ENCODE measurements around the gene GNB1. TPM values are rescaled to one million over a fixed set of nuclear protein-coding genes. Genes with fewer than 3 reads are reported as not detected.
"Not testable (repeated sequence)": the region's sequence is repeated elsewhere in the genome, so short reads cannot be mapped to it uniquely, and the experiment has no call there.

GNB1 gene
- total RNA-seq, 1 donor from 2014 or later: 170 TPM

DNA sequence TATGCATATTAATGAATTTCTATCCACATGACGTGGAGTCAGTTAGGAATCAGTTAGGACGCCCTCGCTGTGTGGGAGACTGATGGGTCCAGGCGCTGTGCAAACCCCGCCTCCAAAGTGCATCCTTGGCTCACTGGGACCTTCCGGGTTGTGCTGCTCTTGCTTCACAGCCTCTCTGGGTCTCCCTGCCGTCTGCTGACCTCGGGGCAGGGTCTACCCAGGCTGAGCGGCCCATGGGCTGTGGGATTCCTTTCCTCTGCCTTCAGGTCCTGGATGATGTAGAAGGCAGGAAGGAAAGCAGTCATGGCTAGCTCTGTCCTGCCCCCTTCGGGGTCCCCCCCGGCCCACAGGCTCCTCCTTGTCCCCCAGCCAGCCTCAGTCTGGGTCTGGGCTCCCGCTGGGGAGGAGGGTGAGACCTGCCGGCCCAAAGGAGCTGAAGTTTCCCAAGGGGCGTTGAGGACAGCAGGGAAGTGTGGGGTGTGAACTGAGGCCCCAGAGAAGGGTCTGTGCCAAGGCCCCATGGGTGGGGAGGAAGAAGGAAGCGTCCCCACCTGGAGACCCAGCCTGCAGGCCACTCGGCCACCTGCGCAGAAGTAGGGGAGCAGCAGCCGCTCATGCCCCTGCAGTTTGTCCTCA is 142.1 kb downstream of the GNB1 start:
- H3K4me3 ChIP-seq: no peak overlapping the region
- no peak overlapping the region for H3K27ac ChIP-seq
- H3K27me3 ChIP-seq: no peaks in the 10 kb centered on the region
- H3K36me3 ChIP-seq: peaks cover 16 to 18% of the 10 kb centered on the region in 2 donors
- H3K4me1 ChIP-seq: no peaks in the 10 kb centered on the region
- no peaks in the 10 kb centered on the region for H3K9me3 ChIP-seq
- TF ChIP-seq, protein P1, sequence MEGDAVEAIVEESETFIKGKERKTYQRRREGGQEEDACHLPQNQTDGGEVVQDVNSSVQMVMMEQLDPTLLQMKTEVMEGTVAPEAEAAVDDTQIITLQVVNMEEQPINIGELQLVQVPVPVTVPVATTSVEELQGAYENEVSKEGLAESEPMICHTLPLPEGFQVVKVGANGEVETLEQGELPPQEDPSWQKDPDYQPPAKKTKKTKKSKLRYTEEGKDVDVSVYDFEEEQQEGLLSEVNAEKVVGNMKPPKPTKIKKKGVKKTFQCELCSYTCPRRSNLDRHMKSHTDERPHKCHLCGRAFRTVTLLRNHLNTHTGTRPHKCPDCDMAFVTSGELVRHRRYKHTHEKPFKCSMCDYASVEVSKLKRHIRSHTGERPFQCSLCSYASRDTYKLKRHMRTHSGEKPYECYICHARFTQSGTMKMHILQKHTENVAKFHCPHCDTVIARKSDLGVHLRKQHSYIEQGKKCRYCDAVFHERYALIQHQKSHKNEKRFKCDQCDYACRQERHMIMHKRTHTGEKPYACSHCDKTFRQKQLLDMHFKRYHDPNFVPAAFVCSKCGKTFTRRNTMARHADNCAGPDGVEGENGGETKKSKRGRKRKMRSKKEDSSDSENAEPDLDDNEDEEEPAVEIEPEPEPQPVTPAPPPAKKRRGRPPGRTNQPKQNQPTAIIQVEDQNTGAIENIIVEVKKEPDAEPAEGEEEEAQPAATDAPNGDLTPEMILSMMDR (IDR thresholded peaks at IDR 0.05): no peak
- intact Hi-C loops (cut with DNase I): loop anchor here (10.0 kb wide), 1 partner anchor 54 kb away; the partner anchor contains the start of gene SLC35E2B
- DNase-seq (ENCODE audit: low spot score in 2 of 2): no peak

DNA sequence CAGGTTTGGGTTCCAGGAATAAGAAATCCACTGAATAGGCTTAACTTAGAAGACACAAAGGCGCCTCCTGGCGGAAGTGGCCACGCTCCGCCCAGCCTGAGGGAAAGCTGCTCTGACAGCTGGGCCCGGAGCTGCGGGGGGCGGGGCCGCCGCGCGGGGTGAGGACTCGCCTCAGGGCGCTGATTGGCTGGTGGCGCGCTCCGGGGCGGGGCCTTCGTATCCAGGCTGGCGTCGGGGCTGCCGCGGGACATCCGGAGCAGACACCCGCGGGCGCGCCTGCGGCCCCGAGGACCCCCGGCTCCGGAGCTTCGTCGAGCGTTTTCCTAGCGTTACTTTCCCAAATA is 144.3 kb downstream of the GNB1 start:
- not testable (repeated sequence) for H3K27me3 ChIP-seq; H3K9me3 ChIP-seq; DNase-seq (ENCODE audit: low spot score in 2 of 2); H3K36me3 ChIP-seq; H3K4me1 ChIP-seq
- Histone ChIP-seq H3K27ac (peak overlapping the region; percentile 95 to 96), H3K4me3 (peak overlapping the region; percentile 60 to 77)
- intact Hi-C loops (cut with DNase I): loop anchor here (10.0 kb wide), 1 partner anchor 52 kb away; the partner anchor contains the start of gene SLC35E2B

DNA sequence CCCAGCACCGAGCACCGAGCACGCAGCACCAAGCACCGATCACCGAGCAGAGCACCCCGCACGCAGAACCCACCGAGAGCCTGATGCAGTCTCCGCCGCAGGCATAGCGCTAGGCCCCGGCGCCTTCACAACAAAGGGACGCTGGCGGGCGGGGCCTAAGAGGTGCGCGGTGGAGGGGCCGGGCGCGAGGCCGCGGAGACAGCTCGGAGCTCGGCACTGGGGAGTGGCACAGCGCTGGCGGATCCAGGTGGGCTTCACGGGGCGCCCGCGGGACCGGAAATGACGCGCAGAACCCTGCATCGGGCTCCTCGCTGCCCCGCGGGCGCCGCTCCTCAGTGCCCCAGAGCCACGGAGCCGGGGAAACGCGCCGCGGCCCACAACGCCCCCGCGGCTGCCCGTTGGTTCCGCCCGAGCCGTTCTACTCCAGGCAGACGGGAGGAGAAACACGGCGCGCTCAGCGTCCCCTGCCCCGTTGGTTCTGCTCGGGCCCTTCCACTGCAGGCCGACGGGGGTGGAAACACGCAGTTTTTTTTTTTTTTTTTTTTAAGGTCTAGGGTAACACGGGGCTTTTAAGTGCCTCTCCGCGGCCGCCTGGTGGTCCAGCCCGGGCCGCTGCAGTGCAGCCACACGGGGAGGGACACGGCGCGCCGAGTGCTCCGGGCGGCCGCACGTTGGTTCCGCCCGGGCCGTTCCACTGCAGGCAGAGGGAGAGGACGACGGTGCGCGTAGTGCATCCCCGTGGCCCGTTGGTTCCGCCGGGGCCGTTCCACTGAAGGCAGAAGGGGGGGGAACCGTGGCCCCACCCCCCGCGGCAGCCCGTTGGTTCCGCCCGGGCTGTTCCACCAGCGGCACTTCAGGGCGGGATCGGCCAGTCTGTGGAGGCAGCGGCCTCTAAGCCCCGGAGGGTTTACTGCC is 145.0 kb downstream of the GNB1 start:
- H3K9me3 ChIP-seq, H3K36me3 ChIP-seq, H3K27me3 ChIP-seq, H3K4me1 ChIP-seq: not testable (repeated sequence)
- Histone ChIP-seq H3K27ac (peak overlapping the region; percentile 95 to 96), H3K4me3 (peak overlapping the region; percentile 60 to 77)
- TF ChIP-seq, protein P1 (IDR thresholded peaks at IDR 0.05): peak in 1 of 3 experiments; percentile 76
- DNase-seq (ENCODE audit: low spot score in 2 of 2): peak; percentile 49 to 91
- intact Hi-C loops (cut with DNase I): loop anchor here (10.0 kb wide), 1 partner anchor 51 kb away; the partner anchor contains the start of gene SLC35E2B

DNA sequence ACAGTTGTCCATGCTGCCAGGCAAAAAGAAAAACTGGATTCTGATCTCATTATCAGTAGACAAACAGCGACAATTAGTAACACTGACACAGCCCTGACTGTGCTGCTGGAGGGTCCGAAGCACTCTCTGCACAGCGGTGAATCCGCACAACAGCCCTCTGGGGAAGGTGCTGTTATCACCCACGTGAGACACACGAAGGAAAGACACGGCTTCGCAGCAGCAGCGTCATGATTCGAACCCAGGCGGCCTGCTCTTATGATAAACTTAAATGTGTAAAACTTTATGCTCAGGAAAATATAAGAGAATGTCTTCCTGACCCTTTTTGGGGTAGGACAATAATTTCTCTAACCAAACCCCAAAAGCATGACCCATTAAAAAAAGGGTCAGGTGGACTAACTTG is 148.4 kb downstream of the GNB1 start:
- H3K9me3 ChIP-seq, H3K4me1 ChIP-seq, H3K4me3 ChIP-seq, H3K27me3 ChIP-seq, H3K36me3 ChIP-seq, H3K27ac ChIP-seq: not testable (repeated sequence)
- DNase-seq (ENCODE audit: low spot score in 2 of 2): peak in 1 of 2 donors; percentile 57
- intact Hi-C loops (cut with DNase I): loop anchor here (5.0 to 10.0 kb wide), 2 partner anchors 48 to 165 kb away; partner anchors contain the start of gene SLC35E2B

DNA sequence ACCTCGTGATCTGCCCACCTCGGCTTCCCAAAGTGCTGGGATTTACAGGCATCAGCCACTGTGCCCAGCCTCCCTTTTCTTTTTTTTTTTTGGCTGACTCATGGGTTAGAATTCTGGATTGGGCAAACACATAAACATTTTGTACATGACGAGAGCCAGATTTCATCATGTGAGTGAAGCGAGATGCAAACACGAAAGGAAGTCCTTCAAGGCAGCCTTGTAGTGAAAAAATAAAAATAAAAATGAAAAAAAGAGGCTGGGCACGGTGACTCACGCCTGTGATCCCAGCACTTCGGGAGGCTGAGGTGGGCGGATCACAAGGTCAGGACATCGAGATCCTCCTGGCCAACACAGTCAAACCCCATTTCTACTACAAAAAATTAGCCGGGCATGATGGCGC is 149.9 kb downstream of the GNB1 start:
- peak overlapping the region in 1 of 2 donors; percentile 34 for H3K27ac ChIP-seq

DNA sequence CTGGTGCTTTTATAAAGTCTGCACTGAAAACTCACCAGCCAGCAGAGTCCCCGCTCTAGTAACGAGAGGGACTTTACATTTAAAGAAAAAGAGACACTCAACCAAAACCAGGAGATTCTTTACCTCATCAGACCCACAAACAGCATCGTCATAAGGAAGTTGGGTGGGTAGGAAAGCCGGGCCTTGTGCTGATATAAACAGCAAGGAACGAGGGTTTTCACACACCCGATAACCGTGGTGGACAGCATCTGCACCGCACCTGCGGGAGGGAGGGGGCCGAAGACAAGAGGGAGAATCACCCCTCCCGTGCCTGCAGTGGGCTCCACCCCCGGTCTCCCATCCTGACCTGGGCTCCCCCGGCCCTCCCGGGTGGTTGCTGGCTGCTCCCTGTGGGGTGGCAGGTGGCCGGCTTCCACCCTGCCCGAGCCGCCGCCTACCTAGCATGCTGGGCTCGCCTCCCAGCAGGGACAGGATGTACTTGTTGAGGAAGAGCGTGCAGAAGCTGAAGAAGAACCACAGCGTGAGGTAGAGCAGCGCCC is 152.0 kb downstream of the GNB1 start:
- DNase-seq (ENCODE audit: low spot score in 2 of 2); H3K9me3 ChIP-seq; H3K27ac ChIP-seq; H3K4me3 ChIP-seq; H3K27me3 ChIP-seq; intact Hi-C loops (cut with DNase I); H3K4me1 ChIP-seq: not testable (repeated sequence)
- H3K36me3 ChIP-seq: peaks cover 0 to 17% of the 10 kb centered on the region in 2 donors

More for the DNA sequence above, 149.9 kb downstream of the GNB1 start:
- not testable (repeated sequence) for H3K4me3 ChIP-seq; H3K9me3 ChIP-seq; H3K4me1 ChIP-seq; H3K27me3 ChIP-seq; DNase-seq (ENCODE audit: low spot score in 2 of 2); H3K36me3 ChIP-seq
- intact Hi-C loops (cut with DNase I): loop anchor here (5.0 to 10.0 kb wide), 2 partner anchors 46 to 166 kb away; partner anchors contain the start of gene SLC35E2B

DNA sequence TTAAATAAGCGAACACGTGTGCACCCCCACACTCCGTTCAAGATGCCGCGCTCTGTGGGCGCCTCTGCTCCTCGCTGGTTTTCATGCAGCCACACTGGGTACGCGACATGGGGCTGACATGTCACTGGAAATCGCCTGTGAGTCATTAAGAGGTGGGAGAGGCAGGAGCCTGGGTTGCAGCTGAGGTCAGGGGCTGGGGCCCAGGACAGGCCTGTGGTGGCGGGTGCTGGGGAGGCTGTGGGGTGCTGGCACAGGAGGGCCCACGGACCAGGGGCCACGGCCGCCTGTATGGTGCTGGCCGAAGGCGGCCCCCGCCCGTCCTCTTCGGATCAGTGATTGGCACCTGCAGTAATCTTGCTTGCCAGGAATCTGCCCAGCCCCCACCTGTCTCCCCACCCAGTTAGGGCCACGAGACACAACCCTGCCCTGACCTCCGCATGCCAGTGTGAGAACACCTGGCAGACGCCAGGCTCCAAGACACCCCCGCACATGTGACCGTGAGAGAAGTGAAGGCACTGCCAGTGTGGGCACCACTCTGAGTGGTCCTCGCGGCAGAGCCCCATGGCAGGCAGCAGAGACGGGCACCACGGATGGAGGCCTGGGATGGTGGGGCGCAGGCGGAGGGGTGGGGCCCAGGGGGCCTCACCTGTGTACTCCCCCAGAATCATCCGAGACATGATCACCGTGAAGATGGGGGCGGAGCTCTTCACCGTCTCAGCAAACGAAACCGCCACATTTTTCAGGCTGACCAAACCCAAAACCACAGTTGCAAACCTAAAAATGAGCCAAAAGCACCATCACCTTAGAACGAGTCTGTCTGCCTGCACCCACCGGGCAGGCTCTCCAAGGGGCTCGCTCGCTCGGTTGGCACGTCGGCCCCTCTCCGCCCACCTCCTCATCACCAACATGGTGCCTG is 153.0 kb downstream of the GNB1 start:
- H3K27ac ChIP-seq; intact Hi-C loops (cut with DNase I); H3K27me3 ChIP-seq; H3K4me3 ChIP-seq; DNase-seq (ENCODE audit: low spot score in 2 of 2); H3K9me3 ChIP-seq; H3K4me1 ChIP-seq: not testable (repeated sequence)
- peaks cover 7 to 27% of the 10 kb centered on the region in 2 donors for H3K36me3 ChIP-seq

Other genes with a start within 250 kb of the GNB1 start
- gene CDK11B, start 232.1 kb downstream of the GNB1 start, total RNA-seq: 24.8 TPM
- 43.7 TPM for gene SLC35E2B, start 198.3 kb downstream of the GNB1 start, total RNA-seq
- 150 TPM for gene CDK11A, start 166.7 kb downstream of the GNB1 start, total RNA-seq
- 104 TPM for gene NADK, start 112.6 kb downstream of the GNB1 start, total RNA-seq
- gene CALML6, start 24.2 kb upstream of the GNB1 start, total RNA-seq: not detected
- not detected for gene TMEM52, start 28.2 kb upstream of the GNB1 start, total RNA-seq
- gene CFAP74, start 112.7 kb upstream of the GNB1 start, total RNA-seq: not detected
- gene GABRD, start 128.3 kb upstream of the GNB1 start, total RNA-seq: not detected
- 1.3 TPM for gene PRKCZ, start 159.3 kb upstream of the GNB1 start, total RNA-seq

All from ascending aorta (tissue), 2 donors.